AG09319 (cell line): ENCODE measurements around the gene ATXN7L1.

Experiments
- DNase-seq: peaks from one replicate; pipeline ENCODE4 v3.0.0-alpha.2; 2010; ENCODE audit warnings: low read depth; ENCODE audit errors: extremely low read depth
- TF ChIP-seq, protein P1 (sequence below): IDR thresholded peaks from 2 replicates; pipeline ENCODE4 v1.5.1; 2011; ENCODE audit warnings: low read depth, mild to moderate bottlenecking, inconsistent platforms, low read length, moderate library complexity

ATXN7L1 gene

DNA sequence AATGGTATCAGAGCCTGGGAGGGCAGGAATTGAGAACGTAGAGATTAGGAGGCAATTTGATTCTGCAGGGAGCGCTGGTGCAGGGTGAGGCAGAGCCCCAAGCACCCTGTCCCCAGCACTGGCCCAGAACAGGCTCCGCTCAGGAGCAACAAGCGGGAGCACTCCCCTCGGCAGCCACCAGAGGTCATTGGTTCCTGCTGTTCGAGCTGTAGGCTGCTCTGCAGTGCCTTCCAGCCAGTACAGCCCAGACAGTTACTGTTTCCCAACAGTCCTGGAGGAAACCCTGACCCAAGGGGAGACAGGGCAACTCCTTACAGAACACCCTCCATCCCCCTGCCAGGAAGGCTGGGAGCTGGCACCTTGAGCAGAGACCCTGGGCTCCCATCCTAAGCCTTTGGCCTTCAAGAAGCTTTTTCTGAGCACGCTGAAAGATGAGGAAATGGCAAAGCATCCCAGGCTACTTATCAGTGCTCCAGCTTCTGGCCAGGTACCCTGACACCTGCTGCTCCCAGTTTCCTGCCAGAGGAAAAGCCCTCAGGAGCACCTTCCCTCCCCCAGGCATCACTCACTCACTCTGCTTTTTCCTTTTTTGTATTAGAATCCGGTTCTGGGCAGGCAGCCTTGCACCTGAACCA is 223.9 kb downstream of the ATXN7L1 start:
- DNase-seq, result peak; percentile 52

DNA sequence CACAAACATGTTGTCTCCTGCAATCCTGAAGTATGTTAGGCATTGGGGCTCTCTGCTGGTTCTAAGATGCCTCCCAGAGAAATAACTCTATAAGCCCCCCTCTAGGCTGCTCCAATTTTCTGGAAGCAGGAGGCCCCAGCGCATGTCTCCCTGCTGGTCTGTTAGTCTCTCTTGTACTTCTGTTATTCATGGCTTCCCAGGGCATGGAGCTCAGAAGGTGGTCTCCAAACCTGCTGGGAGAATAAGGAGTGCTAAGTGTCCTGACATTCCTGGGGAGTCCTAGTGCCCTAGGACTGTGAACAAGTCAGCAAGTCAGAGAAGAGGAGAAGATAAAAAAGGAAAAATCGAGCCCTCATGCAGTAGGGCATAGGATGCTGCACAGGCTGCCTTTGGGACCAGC is 224.6 kb downstream of the ATXN7L1 start:
- DNase-seq, result no peak
- TF ChIP-seq, protein P1, sequence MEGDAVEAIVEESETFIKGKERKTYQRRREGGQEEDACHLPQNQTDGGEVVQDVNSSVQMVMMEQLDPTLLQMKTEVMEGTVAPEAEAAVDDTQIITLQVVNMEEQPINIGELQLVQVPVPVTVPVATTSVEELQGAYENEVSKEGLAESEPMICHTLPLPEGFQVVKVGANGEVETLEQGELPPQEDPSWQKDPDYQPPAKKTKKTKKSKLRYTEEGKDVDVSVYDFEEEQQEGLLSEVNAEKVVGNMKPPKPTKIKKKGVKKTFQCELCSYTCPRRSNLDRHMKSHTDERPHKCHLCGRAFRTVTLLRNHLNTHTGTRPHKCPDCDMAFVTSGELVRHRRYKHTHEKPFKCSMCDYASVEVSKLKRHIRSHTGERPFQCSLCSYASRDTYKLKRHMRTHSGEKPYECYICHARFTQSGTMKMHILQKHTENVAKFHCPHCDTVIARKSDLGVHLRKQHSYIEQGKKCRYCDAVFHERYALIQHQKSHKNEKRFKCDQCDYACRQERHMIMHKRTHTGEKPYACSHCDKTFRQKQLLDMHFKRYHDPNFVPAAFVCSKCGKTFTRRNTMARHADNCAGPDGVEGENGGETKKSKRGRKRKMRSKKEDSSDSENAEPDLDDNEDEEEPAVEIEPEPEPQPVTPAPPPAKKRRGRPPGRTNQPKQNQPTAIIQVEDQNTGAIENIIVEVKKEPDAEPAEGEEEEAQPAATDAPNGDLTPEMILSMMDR, result no peak

More for the DNA sequence above, 223.9 kb downstream of the ATXN7L1 start:
- TF ChIP-seq, protein P1, result peak; percentile 99

DNA sequence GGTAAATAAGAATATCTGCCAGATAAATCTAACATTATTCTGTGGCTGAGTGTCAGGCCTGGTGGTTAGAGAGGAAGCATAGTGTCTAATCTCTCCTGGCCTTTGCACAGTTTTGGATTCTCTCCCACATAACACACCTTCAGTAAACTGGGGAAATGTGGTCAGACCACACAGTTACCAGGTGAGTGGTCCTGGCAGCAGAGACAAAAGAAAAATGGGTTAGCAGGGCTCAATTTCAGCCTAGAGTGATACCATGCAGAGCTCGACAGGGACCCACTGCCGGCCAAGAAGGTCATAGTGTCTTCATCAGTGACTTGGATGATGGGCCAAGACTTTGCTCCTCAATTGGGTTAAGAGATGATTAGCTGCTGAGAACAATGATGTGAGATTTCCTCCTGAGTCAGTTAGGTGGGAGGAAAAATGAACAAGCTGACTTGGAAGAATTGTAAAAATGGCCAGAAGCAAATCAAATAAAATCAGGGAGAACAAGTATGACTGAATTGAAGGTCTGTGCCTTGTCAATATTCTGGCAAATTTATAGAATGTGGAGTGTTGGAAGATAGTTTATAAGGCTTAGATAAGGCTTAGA is 225.9 kb downstream of the ATXN7L1 start:
- TF ChIP-seq, protein P1, result no peak
- DNase-seq, result no peak

DNA sequence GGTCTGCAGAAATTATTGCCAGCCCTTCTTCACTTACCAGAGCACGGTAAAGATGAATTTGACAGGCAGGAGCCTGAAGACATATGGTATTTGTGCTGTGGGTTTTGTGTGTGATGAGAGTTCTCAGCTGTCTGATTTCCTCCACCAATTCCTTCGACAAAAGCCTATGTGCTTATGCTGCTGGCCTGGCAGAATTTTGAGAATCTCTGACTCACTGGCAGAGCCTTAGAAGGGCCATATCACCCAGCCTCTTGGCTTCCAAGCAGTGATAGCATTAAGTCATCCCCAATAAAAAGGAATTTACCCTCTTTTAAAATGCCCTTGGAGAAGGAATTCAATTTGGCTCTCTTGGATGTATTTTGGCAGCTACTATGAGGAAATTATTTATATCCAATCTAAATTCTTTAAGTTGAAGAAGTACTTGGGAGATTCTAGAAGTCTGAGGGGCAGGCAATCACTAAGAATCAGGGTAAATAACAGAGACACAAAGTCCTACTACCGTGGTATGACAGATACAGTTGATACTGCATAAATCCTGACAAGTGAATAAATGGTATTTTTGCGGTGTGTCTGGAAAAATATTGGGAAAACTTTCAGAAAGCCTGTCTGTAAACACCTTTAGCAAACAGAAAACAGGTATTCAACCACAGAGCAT is 226.5 kb downstream of the ATXN7L1 start:
- TF ChIP-seq, protein P1, result no peak

DNA sequence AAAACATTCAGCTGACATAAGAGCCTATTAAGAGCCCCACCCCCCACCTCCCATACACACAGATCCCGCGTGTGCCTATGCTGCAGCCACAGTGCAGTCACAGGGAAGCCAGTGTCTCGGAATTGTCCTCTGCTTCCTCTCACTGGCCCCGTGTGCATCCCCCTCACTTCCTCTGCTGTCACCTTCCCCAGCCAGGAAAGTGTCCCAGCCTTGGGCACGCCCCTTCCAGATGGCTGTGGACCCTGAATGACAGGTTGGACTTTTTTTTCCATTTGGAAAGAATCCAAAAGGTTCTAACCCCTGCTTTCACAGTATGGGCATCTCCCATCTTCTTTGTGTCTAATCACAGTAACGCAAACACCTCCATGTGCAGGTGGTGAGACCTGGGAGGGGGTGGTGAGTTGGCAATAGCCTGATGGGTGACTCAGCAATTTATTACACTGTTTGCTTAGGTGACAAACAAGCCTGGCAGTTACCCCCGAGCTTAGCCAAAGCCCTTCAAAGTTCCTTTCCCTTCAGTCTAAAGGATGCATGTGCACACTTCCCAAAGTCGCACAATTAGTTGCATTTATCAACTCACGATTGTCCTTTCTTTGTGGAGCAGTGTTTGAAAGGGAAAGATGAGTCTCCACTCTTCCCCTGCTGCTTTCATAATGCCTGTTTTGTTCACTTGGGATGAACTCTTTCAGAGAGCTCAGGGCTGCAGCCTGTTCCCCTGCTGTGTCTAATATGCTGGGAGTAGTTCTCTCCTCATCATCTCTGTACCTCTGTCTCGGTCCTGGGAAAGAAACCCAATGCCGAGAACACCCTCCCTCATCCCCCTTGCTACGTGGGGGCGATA is 227.6 kb downstream of the ATXN7L1 start:
- DNase-seq, result no peak
- TF ChIP-seq, protein P1, result no peak

More for the DNA sequence above, 226.5 kb downstream of the ATXN7L1 start:
- DNase-seq, result peak; percentile 19

DNA sequence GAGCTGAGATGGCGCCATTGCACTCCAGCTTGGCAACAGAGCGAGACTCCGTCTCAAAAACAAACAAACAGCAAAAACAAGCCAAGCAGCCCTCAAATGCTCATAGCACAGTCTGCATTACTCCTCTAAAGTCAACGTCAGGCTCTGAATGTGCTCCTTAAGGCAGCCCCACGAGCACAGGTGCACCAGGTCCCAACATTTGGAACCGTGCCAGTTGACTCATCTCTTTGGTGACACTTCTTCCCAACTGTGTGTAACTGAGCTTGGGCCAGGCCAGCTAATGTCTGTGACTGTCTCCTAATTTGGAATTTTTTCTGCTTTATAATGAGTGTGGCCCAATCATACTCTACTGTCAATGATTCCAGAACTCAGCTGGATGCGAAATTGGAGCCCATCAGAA is 228.8 kb downstream of the ATXN7L1 start:
- no peak for DNase-seq
- TF ChIP-seq, protein P1, result no peak
